Smooth muscle cell (in vitro differentiated cells): ENCODE measurements around the gene HSPA12B. TPM values are rescaled to one million over a fixed set of nuclear protein-coding genes. Genes with fewer than 3 reads are reported as not detected.

ENCODE experiments used
- DNase-seq: peaks from one replicate; lab custom pipeline; 2025; ENCODE audit not compliant: unreplicated experiment; lab: John Stamatoyannopoulos, UW
- H2AFZ ChIP-seq: fragments of 200-600 bp; sonication (generic); 2 replicates; pipeline ENCODE4 v1.6.0; 2016; ENCODE audit warnings: antibody characterized with exemption, low read depth, mild to moderate bottlenecking
- H3F3A ChIP-seq: fragments of 200-600 bp; sonication (generic); 2 replicates; pipeline ENCODE4 v1.6.0; 2017; ENCODE audit warnings: antibody characterized with exemption, low read depth
- H3K27ac ChIP-seq: fragments of 200-600 bp; sonication (generic); 2 replicates; pipeline ENCODE4 v1.5.1; 2016; ENCODE audit warnings: low read depth, mild to moderate bottlenecking
- H3K27me3 ChIP-seq: fragments of 200-600 bp; sonication (generic); 2 replicates; pipeline ENCODE4 v1.6.1; 2016; ENCODE audit warnings: low read depth, mild to moderate bottlenecking
- H3K36me3 ChIP-seq: fragments of 200-600 bp; sonication (generic); 2 replicates; pipeline ENCODE4 v1.5.1; 2016; ENCODE audit warnings: low read depth
- H3K4me1 ChIP-seq: fragments of 200-600 bp; sonication (generic); 2 replicates; pipeline ENCODE4 v1.5.1; 2016; ENCODE audit warnings: low read depth
- H3K4me2 ChIP-seq: fragments of 200-600 bp; sonication (generic); 2 replicates; pipeline ENCODE4 v1.6.0; 2016; ENCODE audit warnings: mild to moderate bottlenecking
- H3K4me3 ChIP-seq: fragments of 200-600 bp; sonication (generic); 2 replicates; pipeline ENCODE4 v1.5.1; 2016; ENCODE audit warnings: mild to moderate bottlenecking
- H3K79me2 ChIP-seq: fragments of 200-600 bp; sonication (generic); 2 replicates; pipeline ENCODE4 v1.6.0; 2016; ENCODE audit warnings: low read depth, mild to moderate bottlenecking
- H3K9ac ChIP-seq: fragments of 200-600 bp; sonication (generic); 2 replicates; pipeline ENCODE4 v1.6.0; 2016; ENCODE audit warnings: low read depth
- H3K9me3 ChIP-seq: fragments of 200-600 bp; sonication (generic); replicated peaks from 2 replicates; pipeline ENCODE4 v1.5.1; 2016; ENCODE audit warnings: low read depth
- H4K20me1 ChIP-seq: fragments of 200-600 bp; sonication (generic); 2 replicates; pipeline ENCODE4 v1.6.0; 2016; ENCODE audit warnings: low read depth
- WGBS: methylation state at CpG from one replicate; pipeline ENCODE4 v1.1.7; 2016; ENCODE audit warnings: low lambda C conversion rate; 5-methylcytosine and 5-hydroxymethylcytosine counted together
- polyA plus RNA-seq: library from polyadenylated mRNA; unstranded; fragments of >200 nt; fragmentation: Nextera tagmentation; extraction: Ambion mirVana; gene quantifications from 2 replicates; pipeline ENCODE4 v1.2.1, GENCODE V29; 2016
- total RNA-seq: library from RNA; depleted of rRNA; stranded (reverse); fragments of >200 nt; gene quantifications from 2 replicates; pipeline ENCODE4 v1.2.3, GENCODE V29; 2014
- TF ChIP-seq, protein P1 (sequence below): fragments of 200-600 bp; sonication (generic); IDR thresholded peaks from 2 replicates; pipeline ENCODE4 v1.5.1; 2017; ENCODE audit warnings: borderline replicate concordance, mild to moderate bottlenecking, antibody characterized with exemption; ENCODE audit not compliant: insufficient read depth, poor library complexity, severe bottlenecking

HSPA12B gene
- total and polyA plus RNA-seq, 2 experiments from 2014 or later = 0.04 to 1.0 TPM

DNA sequence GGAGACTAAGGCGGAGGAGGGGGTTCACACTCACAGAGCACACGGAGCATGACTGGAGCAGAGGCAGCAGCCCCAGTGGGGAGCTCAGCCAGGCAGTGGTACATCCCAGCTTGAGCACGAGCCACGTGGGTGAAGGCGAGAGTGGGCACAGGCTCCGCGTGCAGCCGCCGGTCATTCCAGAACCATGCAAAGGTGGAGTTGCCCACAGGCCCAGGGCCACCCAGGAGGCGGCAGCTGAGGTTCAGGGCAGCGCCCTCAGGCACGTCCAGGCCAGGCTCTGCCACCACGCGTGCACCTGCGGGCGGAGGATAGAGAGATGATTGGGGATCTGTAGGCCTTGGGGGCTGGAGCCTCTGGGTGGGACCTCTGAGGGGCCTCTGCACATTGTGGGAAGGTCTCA, 41.2 kb upstream of the HSPA12B start:
- no peaks in the 10 kb centered on the region for H3K4me1 ChIP-seq
- 89% methylated on average over 16 of the region's 16 CpGs for WGBS
- TF ChIP-seq, protein P1, sequence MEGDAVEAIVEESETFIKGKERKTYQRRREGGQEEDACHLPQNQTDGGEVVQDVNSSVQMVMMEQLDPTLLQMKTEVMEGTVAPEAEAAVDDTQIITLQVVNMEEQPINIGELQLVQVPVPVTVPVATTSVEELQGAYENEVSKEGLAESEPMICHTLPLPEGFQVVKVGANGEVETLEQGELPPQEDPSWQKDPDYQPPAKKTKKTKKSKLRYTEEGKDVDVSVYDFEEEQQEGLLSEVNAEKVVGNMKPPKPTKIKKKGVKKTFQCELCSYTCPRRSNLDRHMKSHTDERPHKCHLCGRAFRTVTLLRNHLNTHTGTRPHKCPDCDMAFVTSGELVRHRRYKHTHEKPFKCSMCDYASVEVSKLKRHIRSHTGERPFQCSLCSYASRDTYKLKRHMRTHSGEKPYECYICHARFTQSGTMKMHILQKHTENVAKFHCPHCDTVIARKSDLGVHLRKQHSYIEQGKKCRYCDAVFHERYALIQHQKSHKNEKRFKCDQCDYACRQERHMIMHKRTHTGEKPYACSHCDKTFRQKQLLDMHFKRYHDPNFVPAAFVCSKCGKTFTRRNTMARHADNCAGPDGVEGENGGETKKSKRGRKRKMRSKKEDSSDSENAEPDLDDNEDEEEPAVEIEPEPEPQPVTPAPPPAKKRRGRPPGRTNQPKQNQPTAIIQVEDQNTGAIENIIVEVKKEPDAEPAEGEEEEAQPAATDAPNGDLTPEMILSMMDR = no peak

DNA sequence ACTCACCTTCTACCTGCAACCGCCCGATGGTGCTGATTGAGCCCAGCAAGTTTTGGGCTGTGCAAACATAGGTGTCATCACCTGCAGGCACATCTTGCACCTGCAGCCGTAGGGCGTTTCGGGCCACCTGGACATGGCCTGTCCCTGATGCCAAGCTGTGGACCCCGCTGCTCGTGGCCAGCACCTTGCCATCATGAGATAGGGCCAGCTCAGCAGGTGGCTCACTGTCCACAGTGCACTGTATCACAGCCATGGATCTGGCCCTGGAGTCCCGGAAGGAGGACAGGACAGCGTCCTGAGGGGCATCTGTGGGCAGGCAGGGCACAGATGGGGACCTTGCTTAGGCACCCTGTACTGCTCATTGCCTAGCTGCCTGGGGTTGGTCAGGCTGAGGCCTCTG, 40.6 kb upstream of the HSPA12B start:
- no peaks in the 10 kb centered on the region for H3K79me2 ChIP-seq
- H3K27ac ChIP-seq = no peak overlapping the region
- H3K4me1 ChIP-seq = no peaks in the 10 kb centered on the region
- H4K20me1 ChIP-seq = no peaks in the 10 kb centered on the region
- no peaks in the 10 kb centered on the region for H3F3A ChIP-seq
- no peaks in the 10 kb centered on the region for H3K27me3 ChIP-seq
- no peak overlapping the region for H3K4me3 ChIP-seq
- no peak for DNase-seq
- H3K36me3 ChIP-seq = no peaks in the 10 kb centered on the region
- WGBS = 74% methylated on average over 9 of the region's 9 CpGs
- no peaks in the 10 kb centered on the region for H3K9me3 ChIP-seq
- H3K4me2 ChIP-seq = no peak overlapping the region
- TF ChIP-seq, protein P1 = no peak
- no peak overlapping the region for H3K9ac ChIP-seq
- no peak overlapping the region for H2AFZ ChIP-seq

More for the DNA sequence above, 41.2 kb upstream of the HSPA12B start:
- Histone ChIP-seq H3K36me3 (no peaks in the 10 kb centered on the region), H3K9me3 (no peaks in the 10 kb centered on the region), H3K4me3 (no peak overlapping the region), H3K4me2 (no peak overlapping the region), H3K27ac (no peak overlapping the region), H3K79me2 (no peaks in the 10 kb centered on the region), H2AFZ (no peak overlapping the region), H3K9ac (no peak overlapping the region), H3F3A (no peaks in the 10 kb centered on the region), H4K20me1 (no peaks in the 10 kb centered on the region), H3K27me3 (no peaks in the 10 kb centered on the region)
- no peak for DNase-seq

DNA sequence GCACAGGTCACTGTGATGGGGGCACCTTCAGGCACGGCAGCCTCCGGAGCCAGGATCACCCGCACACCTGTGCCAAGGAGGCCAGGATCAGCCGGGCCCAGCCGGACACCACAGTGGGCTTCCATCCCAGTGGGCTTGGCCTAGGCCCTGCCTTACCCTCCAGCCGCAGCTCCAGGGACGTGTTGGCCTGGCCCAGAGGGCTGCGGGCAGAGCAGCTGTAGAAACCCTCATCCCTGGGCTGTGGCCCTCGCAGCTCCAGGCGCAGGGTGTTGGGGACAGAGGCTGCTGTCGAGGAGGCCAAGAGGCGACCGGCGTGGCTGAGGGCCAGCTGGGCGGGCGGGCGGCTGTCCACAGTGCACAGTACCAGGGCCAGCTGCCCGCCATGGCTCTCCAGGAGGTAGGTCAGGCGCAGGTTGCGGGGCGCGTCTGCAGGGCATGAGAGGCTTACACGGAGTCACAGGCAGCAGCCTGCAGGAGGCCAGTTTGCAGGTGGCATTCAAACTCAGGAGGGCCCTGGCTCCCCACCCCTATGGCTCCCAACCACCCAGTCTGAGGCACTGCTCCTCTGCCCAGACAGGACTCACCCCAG, 39.7 kb upstream of the HSPA12B start:
- no peak overlapping the region for H3K4me2 ChIP-seq
- H3K79me2 ChIP-seq = no peaks in the 10 kb centered on the region
- H3K36me3 ChIP-seq = no peaks in the 10 kb centered on the region
- no peak overlapping the region for H3K4me3 ChIP-seq
- TF ChIP-seq, protein P1 = no peak
- no peak for DNase-seq
- no peaks in the 10 kb centered on the region for H3K27me3 ChIP-seq
- H2AFZ ChIP-seq = no peak overlapping the region
- H3F3A ChIP-seq = no peaks in the 10 kb centered on the region
- no peak overlapping the region for H3K27ac ChIP-seq
- no peaks in the 10 kb centered on the region for H3K4me1 ChIP-seq
- no peak overlapping the region for H3K9ac ChIP-seq
- H4K20me1 ChIP-seq = no peaks in the 10 kb centered on the region
- no peaks in the 10 kb centered on the region for H3K9me3 ChIP-seq
- 92% methylated on average over 17 of the region's 23 CpGs for WGBS

DNA sequence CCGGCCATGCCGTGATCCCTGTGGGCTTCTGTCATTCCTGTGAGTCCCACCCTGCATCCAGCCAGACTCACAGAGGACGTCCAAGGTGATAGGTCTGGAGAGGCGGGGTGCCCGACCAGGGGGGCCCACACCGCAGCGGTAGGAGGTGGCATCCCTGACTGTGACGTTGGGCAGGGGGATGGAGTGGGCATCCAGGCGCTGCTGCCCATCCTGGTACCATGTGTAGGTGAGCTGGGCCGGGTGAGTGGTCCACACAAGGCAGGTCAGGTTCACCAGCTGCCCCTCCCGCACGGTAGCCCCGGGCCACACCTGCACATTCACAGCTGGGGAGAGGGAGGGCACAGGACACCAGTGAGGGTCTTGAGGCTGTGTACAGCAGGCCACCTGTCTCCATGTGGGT, 39.1 kb upstream of the HSPA12B start:
- Histone ChIP-seq H3K4me1 (no peaks in the 10 kb centered on the region), H3K79me2 (no peaks in the 10 kb centered on the region), H3F3A (no peaks in the 10 kb centered on the region), H3K4me2 (no peak overlapping the region), H2AFZ (no peak overlapping the region), H3K9me3 (no peaks in the 10 kb centered on the region), H3K27me3 (no peaks in the 10 kb centered on the region), H3K9ac (no peak overlapping the region), H3K4me3 (no peak overlapping the region), H3K36me3 (no peaks in the 10 kb centered on the region), H3K27ac (no peak overlapping the region), H4K20me1 (no peaks in the 10 kb centered on the region)
- no peak for DNase-seq
- 87% methylated on average over 13 of the region's 13 CpGs for WGBS
- TF ChIP-seq, protein P1 = no peak
